GM18868 (cell line): ENCODE measurements around the gene G6PC3.
"Not testable (repeated sequence)": the region's sequence is repeated elsewhere in the genome, so short reads cannot be mapped to it uniquely, and the experiment has no call there.

Source experiments
- ATAC-seq: cut with Tn5 transposase; IDR thresholded peaks from one replicate; pipeline ENCODE4 v1.9.1; 2021; ENCODE audit warnings: mild to moderate bottlenecking, moderate library complexity; ENCODE audit not compliant: unreplicated experiment

Gene G6PC3

GRCh38 chr17:44070455-44071197, at the start of gene G6PC3:
Gene G6PC3, plus strand, starts transcription at chr17:44070735. Its CDS starts 231 bp downstream, at chr17:44070966.
- peak; percentile 74 for ATAC-seq

- not testable (repeated sequence) for ATAC-seq
Observed at GRCh38 chr17:44021227-44021626, 49.3 kb upstream of the G6PC3 start.

GRCh38 chr17:44022246-44022645, 48.3 kb upstream of the G6PC3 start:
- no peak for ATAC-seq

- no peak for ATAC-seq
Observed at GRCh38 chr17:44023545-44024270, 46.8 kb upstream of the G6PC3 start.

GRCh38 chr17:44024271-44024663, 46.3 kb upstream of the G6PC3 start:
- ATAC-seq = no peak

GRCh38 chr17:44024853-44025252, 45.7 kb upstream of the G6PC3 start:
- ATAC-seq = no peak

- ATAC-seq = no peak
Observed at GRCh38 chr17:44029736-44030135, 40.8 kb upstream of the G6PC3 start.

GRCh38 chr17:44030482-44030881, 40.1 kb upstream of the G6PC3 start:
- ATAC-seq = no peak

GRCh38 chr17:44033861-44034408, 36.6 kb upstream of the G6PC3 start:
- no peak for ATAC-seq

- ATAC-seq = not testable (repeated sequence)
Observed at GRCh38 chr17:44034688-44035087, 35.8 kb upstream of the G6PC3 start.

GRCh38 chr17:44037471-44037870, 33.1 kb upstream of the G6PC3 start:
- ATAC-seq = no peak

- ATAC-seq = no peak
Observed at GRCh38 chr17:44038604-44039011, 31.9 kb upstream of the G6PC3 start.

- no peak for ATAC-seq
Observed at GRCh38 chr17:44039829-44040635, 30.5 kb upstream of the G6PC3 start.

GRCh38 chr17:44043272-44043696, 27.3 kb upstream of the G6PC3 start:
- ATAC-seq = no peak

- ATAC-seq = no peak
Observed at GRCh38 chr17:44044071-44044470, 26.5 kb upstream of the G6PC3 start.

GRCh38 chr17:44045486-44045885, 25.0 kb upstream of the G6PC3 start:
- no peak for ATAC-seq

- not testable (repeated sequence) for ATAC-seq
Observed at GRCh38 chr17:44046893-44047292, 23.6 kb upstream of the G6PC3 start.

- ATAC-seq = no peak
Observed at GRCh38 chr17:44049294-44050060, 21.1 kb upstream of the G6PC3 start.

GRCh38 chr17:44053125-44053872, 17.2 kb upstream of the G6PC3 start:
- ATAC-seq = no peak
